ENCODE data around the gene LCMT1.
"Not testable (repeated sequence)": the region's sequence is repeated elsewhere in the genome, so short reads cannot be mapped to it uniquely, and the experiment has no call there.

Gene LCMT1

DNA sequence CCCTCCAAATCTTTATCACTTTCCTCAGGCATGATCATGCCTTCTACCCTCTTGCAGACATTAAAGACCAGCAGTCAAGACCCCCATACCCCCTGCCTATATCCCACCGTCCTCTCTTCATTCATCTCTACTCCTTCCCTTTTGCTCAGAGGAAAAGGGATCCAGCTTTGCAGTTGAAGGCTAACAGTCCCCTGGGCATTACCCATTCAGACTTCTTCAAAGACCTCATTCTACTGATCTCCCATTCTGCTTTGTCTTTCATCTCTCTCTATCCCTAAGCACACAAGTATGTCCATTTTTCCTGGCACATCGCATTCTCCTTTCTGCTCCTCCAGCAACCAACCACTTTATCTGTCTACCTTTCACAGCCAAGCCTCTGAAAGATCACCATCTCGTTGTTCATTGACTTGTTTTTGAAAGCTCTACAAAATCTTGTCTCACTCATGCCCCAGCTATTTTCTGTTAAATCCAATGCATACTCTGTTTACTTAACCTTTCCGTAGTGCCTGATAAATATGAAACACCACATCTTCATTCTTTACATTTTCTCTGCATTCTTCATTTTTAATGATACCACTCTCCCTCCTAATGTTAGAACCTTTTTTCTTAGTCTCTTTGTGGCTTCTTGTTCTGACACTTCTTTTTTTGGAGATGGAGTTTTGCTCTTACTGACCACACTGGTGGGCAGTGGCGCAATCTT, 14.1 kb upstream of the LCMT1 start:
- DNase-seq = no peak

DNA sequence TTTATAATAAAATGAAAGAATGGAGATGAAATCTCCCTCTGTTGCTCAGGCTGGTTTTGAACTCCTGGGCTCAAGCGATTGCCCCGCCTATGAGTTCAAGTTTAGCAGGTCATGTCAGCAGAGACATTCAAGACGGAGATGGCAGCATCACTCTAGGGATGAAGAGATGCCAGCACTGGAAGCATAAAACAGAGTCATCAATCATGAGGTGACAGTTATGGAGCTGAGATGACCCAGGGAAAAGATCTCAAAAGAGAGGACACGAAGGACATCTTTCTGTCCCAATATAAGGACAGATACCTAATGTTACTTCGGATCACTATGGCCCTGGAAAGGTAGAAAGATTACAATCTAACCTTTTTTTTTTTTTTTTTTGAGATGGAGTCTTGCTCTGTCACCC, 11.0 kb upstream of the LCMT1 start:
- no peak for DNase-seq

DNA sequence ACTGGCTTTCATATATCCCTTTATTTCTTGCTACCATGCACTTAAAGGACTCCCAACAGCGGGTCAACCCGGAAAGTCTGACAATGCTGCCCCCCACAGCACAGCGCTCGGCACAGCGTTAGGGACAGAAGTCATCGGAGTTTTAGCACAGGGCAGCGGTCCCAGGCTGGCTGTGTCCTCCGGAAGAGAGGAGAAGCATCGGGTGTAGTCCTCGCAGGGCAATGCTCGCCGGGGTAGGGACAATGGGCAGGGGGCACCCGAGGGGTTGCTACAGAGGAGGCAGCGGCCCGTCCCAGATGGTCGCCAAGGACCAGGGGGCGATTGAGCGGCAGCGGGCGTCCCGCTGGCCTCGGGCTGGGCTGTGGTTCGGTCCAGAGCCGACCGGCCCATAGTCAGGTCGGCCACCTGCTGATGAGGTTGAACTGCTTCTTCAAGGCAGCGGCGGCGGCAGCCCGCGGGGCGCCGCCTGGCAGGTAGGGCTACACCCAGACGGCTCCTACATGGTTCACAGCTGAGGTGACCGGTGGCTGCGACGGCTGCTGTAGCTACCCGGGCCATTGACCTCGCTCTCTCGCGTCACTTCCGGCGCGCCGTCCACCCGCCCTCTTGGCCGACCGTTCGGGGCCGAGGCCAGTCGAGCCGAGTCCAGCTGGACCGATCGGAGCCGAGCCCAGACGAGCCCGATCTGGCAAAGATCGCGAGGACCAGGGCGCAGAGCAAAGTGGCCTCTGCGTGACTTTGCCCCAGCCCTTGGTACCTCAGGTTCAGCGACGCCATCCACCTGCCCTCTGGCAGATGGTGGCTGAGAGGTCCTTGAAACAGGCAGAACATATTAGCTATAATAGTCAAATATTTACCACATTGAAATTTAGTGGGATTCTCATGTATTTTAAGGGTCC, 4.7 kb upstream of the LCMT1 start:
- peak; percentile 18 to 43 (median 27) for DNase-seq

DNA sequence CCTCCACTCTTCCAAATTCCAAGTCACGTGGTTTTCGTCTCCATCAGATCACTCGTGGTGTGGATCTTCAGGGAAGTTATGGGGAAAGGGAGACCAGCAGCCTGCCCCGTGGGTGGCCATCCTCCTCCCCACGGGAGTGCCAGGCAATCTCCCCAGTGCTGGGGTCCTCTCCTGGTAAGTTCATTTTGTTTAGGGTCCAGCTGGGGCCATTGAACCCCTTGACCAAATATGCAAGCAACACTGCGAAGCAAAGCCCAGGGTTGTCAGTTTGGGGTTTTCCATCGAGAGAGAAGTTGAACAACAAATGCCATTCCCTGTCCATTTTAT, 4.1 kb upstream of the LCMT1 start:
- DNase-seq = no peak

DNA sequence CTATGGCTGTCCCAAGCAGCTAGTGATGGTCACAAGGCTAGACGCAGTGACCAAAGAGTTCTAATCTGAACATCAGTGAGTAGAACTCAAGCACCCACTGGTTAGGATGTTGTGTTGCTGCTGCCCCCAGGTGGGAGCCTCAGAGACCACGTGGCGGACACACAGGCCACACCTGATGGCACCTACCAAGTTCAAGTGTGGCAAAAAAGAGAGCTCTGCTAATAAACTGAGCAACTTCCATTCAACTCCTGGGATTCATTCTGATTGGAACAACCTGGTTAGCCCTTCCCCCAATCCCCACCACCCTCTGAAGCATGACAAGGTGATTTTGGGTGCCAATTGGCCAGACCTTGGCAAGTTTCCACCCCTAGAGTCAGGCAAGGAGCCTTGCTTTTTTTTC, 3.5 kb upstream of the LCMT1 start:
- DNase-seq = peak in 1 of 4 experiments; percentile 51

DNA sequence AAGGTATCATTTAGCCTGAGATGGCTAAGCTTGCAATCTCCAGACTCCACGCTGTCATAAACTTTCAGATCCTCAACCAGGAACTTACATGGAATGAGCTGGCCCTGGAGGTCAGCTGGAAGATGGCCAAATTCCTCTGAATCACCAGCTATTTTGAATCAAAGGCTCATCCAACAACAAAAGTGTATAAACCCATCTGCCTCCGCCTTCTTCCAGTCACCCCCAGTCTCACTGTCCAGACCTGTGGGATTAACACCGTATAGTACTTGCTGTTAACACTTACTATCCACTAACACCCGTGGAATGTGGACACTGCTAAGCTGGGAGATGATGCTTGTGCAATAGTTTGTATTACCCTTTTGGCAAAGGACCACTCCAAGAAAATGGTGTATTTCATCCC, 1.9 kb upstream of the LCMT1 start:
- no peak for DNase-seq

DNA sequence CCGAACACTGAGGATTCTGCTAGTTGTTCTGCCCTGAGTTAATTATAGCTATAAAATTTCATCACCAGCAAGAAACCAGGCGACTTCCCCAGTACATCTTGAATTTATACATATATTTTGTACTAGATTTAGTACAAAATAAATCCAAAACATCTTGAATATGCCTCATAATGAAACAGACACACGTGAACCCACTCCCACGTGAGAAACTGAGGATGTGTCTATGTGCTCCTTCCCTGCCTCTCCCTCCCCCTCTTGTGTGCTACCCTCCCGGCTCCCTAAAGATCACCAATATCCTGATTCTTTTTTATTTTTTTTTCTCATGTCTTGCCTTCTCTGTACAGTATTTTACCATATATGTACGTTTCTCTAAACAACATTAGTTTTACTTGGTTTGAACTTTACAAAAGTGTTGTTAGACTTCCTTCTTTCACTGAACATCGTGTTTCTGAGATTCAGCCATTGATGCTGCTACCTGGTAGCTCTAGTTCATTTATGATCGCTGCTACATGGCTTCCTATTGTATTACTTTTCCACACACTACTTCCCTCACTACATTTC, 1.1 kb upstream of the LCMT1 start:
- no peak for DNase-seq

DNA sequence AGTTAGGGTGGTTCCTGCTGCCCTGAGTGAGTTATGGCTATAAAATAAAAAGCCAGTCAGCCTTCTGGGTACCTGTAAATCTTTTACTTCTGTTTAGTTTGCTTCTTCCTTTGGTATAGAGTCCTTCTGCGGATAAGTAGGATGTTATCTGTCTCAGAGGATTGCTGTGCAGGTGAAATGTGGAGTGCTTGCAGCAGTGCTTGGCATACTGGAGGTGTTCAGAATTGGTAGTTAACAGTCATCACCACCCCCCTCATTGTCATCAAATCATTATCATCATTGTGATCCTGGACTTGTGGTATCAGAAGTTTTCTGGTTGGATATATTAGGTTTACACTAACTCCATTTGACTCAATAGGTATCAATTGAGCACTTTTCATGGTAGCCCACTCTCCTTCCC, 2.6 kb downstream of the LCMT1 start:
- no peak for DNase-seq

DNA sequence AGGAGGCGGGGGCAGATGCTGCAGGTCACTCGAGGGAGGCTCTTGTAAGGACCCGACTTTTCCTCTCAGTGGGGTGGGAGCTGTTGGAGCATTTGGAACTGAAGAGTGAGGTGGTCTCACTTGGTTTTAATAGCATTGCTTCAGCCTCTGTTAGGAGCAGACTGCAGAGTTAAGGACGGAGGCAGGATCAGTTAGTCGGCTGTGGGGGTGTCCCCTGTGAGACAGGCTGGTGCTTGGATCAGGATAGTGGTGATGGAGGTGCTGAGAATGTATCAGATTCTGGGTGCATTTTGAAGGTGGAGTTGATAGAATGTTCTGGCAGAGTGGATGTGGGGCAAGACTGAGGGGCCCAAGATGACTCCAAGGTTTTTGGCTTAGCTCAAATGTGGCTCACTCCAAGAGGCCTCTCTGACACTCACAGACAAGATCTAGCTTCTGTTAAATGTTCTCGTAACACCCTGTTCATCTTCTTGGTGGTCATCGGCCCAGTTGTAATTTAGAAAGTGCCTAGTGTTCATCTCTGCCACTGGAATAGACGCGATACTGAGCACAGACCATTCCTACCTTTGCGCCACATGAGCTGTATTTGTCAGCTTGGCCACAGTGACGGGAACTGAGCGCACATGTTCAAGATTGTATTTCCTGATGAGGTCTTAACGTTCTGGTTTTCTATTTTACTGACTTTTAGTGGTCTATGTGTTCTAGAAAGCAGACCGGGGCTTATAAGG, 7.5 kb downstream of the LCMT1 start:
- DNase-seq = no peak

DNA sequence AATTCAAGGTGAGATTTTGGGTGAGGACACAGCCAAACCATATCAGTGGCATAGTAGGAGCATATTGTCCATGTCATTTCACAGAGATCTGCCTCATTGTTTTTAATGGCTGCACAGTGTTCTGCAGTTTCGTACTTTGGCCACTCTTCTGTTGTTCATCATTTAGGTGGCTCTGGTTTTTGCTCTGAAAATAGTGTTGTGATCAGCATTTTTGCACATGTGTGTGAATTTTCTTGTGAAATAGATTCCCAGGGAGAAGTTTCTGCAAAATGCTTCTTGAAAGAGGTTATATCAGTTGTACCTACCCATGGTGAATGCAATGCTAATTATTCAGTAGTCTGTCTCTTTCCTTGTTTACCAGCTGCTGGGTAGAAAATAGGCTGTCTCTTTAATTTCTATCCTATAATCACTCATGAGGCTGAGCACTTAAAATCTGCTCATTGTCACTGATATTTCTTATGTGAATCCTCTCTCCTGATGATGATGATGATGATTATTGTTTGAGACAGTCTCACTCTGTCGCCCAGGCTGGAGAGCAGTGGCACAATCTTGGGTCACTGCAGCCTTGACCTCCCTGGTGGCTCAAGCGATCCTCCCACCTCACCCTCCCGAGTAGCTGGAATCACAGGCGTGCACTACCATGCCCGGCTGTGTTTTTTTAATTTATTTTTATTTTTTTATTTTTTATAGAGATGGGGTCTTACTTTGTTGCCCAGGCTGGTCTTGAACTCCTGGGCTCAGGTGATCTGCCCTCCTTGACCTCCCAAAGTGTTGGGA, 10.5 kb downstream of the LCMT1 start:
- no peak for DNase-seq

DNA sequence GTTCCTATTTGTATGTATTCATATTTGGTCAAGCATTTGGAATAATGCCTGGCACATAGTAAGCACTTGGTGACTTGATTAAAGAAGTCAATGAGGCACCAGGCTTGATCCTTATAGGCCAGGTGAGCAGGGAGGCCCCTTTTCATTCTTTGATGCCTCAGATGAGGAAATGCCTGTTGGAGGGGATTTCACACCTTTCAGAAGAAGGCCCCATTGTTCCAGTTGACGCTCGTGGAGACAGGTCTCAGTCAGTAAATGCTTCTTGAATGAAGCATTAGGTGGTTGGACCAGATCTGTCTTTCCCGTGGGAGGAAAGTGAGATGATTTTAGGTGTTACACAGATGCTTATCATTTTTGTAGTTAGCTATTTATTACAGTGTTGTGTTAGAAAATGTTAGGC, 13.0 kb downstream of the LCMT1 start:
- DNase-seq = no peak

DNA sequence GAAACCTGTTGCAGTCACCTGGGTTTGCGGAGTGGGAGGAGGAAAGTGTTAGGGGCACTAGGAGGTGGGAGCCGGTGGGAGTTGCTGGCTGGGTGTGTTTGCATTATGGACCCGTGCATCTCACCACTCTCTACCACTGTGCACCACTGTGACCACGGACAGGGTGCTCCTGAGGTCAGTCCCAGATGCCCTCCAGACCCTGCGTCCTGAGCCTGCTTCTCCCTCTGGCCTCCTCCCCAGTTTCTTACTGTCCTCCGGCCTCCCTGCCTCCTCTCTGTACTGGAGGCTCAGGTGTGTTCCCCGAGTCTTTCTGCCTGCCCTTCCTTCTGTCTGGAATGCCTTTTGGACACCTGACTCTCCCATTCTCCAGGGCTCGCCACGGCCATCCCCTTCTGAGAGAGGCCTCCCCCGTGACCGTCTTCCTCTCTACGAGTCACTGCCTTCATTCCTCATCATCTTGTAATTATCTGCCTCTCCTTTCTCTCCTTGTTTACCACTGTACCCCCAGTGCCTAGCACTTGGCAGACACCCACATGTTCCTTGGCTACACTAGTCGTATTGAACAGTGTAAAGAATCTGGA, 14.6 kb downstream of the LCMT1 start:
- not testable (repeated sequence) for DNase-seq

DNA sequence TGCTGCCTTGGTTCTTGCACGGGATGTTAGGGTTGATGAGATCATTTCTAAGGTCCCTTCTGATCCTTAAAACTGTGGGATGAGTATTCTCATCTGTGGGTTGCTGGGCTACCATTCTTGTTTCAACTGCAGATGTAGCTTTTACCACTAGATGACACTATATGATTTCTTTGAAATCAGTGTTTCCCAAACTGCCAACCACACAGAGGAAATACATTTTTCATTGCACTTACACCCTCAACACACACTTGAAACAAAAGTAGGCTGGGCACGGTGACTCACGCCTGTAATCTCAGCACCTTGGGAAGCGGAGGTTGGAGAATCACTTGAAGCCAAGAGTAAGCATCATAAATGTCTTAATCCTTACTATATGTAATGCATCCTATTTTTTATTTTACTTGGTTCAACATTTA, 15.3 kb downstream of the LCMT1 start:
- DNase-seq = peak in 1 of 4 experiments; percentile 1

DNA sequence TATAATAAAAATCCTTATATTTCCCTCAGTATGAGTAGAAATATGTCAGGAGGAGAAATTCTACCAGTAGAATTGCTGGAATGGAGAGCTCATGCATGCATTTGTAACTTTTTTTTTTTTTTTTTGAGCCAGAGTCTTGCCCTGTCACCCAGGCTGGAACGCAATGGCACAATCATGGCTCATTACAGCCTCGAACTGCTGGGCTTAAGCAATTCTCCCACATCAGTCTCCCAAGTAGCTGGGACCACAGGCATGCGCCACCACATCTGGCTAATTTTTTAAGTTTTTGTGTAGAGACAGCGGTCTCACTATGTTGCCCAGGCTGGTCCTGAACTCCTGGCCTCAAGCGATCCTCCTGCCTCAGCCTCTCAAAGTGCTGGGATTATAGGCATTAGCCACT, 21.2 kb downstream of the LCMT1 start:
- DNase-seq = not testable (repeated sequence)

DNA sequence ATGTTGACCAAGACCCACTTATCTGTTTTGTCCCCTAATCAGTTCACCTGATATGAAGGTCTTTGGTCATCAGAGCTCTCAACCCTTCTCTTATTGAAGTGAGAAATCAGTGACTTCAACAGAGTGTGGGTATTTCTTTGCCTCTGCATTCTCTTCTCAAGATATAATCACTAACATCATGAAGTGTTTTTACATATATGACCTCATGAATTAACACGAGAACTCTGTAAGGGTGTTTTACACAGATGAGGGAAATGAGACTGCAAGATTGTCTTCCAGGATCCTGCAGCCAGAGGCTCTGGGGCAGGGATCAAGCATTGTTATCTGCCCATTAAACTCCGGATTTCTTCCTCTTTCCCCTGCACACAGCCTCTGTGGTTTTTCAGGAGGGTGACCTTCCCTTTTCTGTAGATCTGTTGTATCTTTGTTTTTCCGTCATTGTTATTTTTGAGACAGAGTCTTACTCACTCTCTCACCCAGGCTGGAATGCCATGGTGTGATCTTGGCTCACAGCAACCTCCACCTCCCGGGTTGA, 22.7 kb downstream of the LCMT1 start:
- DNase-seq = no peak

DNA sequence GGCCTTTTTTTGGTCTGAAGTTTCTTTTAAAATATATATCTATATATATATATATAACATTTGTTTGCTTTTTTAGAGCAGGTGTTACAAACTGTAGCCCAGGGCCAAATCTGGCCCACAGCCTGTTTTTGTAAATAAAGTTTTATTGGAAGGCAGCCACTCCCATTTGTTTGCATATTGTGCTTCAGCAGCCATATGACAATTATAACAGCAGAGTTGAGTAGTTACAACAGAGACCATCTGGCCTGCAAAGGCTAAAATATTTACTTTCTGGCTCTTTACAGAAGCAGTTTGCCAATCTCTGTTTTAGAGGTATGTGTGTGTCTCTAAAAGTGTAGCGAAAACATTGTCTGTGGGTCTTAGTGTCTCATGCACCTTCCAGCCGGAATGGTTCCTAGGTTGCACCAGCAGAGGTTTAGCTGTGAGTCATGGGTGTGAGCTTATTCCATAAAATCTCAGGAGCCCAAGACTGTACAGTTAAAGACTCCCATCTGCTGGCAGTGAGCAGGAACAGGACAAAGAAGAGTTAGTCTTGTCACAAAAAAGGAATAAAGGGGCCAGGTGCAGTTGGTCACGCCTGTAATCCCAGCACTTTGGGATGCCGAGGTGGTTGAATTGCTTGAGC, 23.8 kb downstream of the LCMT1 start:
- no peak for DNase-seq

DNA sequence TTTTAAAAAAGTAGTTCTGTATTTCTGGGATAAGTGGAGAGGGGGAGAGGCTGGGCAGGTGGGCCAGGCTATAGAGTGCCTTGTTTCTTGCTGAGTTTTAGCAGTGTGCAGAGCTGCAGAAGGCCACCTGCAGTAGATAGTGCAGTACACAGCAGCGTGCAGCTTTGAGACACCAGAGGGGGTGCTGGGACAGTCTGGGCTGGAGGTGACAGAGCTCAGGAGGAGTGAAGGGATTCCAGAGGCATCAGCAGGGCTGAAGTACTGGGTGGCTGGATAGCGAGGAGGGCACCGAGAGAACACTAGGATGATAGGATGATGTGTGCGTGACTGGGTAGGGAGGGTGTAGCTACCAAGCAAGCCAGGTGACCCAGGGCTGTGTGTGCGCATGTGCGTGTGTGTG, 26.6 kb downstream of the LCMT1 start:
- no peak for DNase-seq

DNA sequence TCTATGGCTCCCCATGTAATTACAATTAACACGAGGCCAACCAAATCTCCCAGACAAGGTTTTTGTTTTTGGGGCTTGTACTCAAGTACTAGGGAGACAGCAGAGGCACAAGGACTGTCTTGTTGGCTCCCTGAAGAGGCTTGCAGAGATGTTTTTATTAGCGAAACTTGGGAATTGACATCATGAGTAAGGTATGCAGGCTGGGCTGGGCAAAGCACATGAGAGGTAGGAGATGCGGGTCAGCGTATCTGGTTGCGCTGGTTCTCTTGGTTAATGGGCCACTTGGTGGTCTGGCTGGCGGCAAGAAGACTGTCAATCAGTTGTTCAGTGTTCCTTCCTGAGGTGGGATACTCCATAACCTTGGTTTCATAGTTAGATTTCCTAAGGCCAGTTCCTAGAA, 28.9 kb downstream of the LCMT1 start:
- DNase-seq = no peak

DNA sequence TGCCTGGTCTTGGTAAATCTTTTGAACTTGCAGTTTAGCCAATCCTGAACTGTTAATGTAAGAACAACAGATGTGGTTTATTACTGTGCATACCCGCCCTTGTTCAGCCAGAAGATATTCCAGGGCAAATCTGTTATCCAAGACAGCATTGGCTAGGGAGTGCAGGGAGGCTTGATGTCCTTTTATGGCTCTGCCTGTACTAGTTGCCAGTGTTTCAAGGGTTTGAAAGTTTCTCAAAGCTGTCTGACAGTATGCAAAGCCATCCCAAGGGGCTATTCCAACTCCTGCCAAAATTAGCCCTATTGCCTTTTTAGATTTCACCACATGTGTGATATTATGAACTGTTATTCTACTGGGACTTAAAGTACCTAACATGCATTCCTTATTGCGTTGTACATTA, 30.1 kb downstream of the LCMT1 start:
- no peak for DNase-seq

DNA sequence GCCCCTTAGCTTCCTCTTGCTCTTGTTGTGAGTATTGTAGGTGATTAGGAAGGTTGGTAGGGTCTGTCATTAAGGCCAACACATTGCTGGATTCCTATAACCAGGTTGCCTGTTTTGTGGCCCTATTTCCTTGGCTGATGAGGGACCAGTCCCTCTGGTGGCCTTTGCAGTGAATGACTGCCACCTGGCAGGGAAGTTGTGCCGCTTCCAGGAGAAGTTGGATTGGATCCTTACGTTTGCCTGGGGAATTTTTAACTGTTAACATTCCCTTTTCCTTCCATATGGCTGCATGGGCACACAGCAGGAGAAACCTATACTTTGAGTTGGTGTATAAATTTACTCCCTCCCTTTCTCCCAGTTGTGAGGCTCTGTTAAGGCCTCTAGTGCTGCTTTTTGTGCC, 32.4 kb downstream of the LCMT1 start:
- DNase-seq = no peak

DNA sequence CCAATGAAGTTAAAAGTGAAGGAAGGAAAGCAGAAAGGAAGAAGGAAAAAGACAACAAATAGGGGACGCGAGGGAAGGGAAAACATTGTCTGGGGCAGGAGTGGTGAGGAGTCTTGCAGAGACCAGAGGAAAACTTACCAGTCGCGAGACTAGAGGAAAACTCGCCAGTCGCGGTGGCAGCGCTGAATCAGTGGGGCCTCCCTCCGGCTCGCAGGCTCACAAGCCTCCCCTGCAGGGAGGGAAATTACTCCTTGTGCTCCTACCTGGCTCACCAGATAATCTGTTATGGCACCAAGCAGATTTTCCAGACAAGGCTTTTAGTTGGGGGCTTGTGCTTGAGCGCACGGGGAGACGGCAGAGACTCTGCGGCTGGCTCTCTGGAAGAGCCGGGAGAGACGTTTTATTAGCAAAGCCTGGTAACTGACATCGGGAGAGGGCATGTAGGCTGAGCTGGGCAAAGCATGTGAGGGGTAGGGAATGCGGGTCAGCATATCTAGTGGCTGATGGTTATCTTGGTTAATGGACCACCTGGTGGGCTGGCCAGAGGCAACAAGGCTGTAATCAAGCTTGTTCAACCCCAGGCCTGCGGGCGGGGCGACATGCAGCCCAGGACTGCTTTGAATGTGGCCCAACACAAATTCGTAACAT, 37.1 kb downstream of the LCMT1 start:
- no peak for DNase-seq

All from activated naive CD4-positive, alpha-beta T cell (primary cell).